ENCODE results near the gene MT1B.

DNA sequence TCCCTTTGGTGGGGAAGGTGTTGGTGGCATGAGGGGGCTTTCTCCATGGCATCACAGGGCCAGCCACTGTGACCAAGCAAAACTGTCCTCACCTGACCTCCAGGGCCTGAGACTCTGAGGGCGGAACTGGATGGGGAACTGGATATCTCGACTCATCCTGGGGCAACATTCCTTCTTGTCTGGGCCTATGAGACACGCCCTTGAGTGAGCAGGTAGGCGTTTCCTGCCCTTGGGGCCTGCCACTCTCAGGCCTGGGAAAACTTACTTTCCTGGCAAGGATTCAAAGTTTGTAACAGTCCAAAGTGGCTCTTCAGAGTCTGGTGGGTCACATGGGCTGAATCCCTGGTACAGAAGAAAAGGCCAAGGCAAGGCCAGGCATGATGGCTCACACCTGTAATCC, 40.2 kb downstream of the MT1B start:
- TF ChIP-seq, protein P1, sequence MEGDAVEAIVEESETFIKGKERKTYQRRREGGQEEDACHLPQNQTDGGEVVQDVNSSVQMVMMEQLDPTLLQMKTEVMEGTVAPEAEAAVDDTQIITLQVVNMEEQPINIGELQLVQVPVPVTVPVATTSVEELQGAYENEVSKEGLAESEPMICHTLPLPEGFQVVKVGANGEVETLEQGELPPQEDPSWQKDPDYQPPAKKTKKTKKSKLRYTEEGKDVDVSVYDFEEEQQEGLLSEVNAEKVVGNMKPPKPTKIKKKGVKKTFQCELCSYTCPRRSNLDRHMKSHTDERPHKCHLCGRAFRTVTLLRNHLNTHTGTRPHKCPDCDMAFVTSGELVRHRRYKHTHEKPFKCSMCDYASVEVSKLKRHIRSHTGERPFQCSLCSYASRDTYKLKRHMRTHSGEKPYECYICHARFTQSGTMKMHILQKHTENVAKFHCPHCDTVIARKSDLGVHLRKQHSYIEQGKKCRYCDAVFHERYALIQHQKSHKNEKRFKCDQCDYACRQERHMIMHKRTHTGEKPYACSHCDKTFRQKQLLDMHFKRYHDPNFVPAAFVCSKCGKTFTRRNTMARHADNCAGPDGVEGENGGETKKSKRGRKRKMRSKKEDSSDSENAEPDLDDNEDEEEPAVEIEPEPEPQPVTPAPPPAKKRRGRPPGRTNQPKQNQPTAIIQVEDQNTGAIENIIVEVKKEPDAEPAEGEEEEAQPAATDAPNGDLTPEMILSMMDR (IDR thresholded peaks at IDR 0.05; ENCODE audit: insufficient read depth, low read depth, low read length): no peak
- no peak for TF ChIP-seq EZH2 (IDR thresholded peaks at IDR 0.05; ENCODE audit: insufficient read depth, low read length)
